SK-N-MC (cell line): ENCODE results near the gene INSR.

Experiments used
- EZH2 ChIP-seq: fragments of 200-600 bp; sonication (generic); IDR thresholded peaks from one replicate; pipeline ENCODE4 v1.6.1; 2017; ENCODE audit warnings: antibody characterized with exemption
- POLR2AphosphoS5 ChIP-seq: IDR thresholded peaks from 2 replicates; pipeline ENCODE4 v1.6.1; 2012; ENCODE audit warnings: mild to moderate bottlenecking, low read depth, low read length, borderline replicate concordance

- TF ChIP-seq EZH2 = no peak
- TF ChIP-seq POLR2AphosphoS5 = no peak
Observed at GRCh38 chr19:7120499-7120898, 173.7 kb downstream of the INSR start.
